BLaER1 (cell line): Measurements from ENCODE around the gene C6orf89.

Experiments used
- H3K27ac ChIP-seq: shearing (Covaris generic); formaldehyde crosslinking; 2 replicates; pipeline ENCODE4 v1.8.1; 2022
- H3K27me3 ChIP-seq: shearing (Covaris generic); formaldehyde crosslinking; 2 replicates; pipeline ENCODE4 v1.8.1; 2022
- H3K36me3 ChIP-seq: shearing (Covaris generic); formaldehyde crosslinking; 2 replicates; pipeline ENCODE4 v1.8.1; 2022
- H3K4me1 ChIP-seq: shearing (Covaris generic); formaldehyde crosslinking; 2 replicates; pipeline ENCODE4 v1.8.1; 2022
- H3K4me2 ChIP-seq: shearing (Covaris generic); formaldehyde crosslinking; 2 replicates; pipeline ENCODE4 v1.8.1; 2022
- H3K4me3 ChIP-seq: shearing (Covaris generic); formaldehyde crosslinking; 2 replicates; pipeline ENCODE4 v1.8.1; 2022
- H3K9ac ChIP-seq: shearing (Covaris generic); formaldehyde crosslinking; 2 replicates; pipeline ENCODE4 v1.8.1; 2022
- H3K9me3 ChIP-seq: shearing (Covaris generic); formaldehyde crosslinking; 2 replicates; pipeline ENCODE4 v1.8.1; 2022
- H4K20me1 ChIP-seq: shearing (Covaris generic); formaldehyde crosslinking; 2 replicates; pipeline ENCODE4 v1.8.1; 2022
- Cebpa-rat ChIP-seq: shearing (Covaris generic); IDR thresholded peaks from 2 replicates; pipeline ENCODE4 v1.8.1; 2022

C6orf89 gene

DNA sequence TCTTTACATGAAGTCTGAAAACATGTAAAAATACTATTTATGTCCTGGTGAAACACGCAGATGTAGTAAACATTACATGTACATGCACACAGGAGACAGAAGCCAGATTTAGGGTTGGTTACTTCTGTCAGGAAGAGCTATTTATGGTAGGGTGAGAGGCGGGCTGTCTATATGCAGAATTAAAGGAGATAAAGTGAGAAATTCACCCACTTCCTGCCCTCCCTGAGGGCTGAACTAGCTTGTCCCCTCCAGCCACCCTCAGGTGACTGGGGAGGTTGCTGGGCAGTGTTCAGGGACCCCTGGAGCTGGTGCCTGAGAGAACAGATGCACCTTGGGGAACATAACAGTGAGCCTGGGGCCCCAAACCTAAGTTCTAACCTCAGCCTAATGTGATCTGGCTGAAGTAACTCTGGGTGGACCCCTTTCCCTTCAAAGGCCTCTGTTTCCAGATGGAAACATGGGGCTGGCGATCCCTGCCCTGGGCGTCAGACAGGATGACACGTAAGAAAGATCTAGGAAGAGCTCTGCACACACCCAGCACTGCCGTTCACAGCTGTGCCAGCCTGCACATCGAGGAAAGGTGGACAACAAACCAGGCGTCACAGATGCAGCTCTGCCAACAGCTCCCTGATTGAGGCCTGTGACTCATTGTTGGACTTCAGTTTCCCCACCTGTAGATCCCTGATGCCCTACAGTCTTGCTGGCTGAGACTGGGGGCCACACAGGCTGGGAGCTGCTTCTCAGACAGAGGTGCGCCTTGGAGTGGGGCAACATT, 70.1 kb downstream of the C6orf89 start:
- peaks cover 66% of the 10 kb centered on the region for H3K4me1 ChIP-seq
- H3K27me3 ChIP-seq: no peaks in the 10 kb centered on the region
- H3K9me3 ChIP-seq: no peaks in the 10 kb centered on the region
- H3K4me3 ChIP-seq: peak overlapping the region; percentile 45; the same call in 1 of the 2 replicates
- no peaks in the 10 kb centered on the region for H3K36me3 ChIP-seq
- TF ChIP-seq Cebpa-rat: no peak
- peak overlapping the region; percentile 31; the same call in 1 of the 2 replicates for H3K27ac ChIP-seq
- peak overlapping the region; percentile 97 for H3K4me2 ChIP-seq
- no peak overlapping the region; the same call in 1 of the 2 replicates for H3K9ac ChIP-seq
- peaks cover 18% of the 10 kb centered on the region; the same call in 1 of the 2 replicates for H4K20me1 ChIP-seq

GRCh38 chr6:36956446-36956820, 70.7 kb downstream of the C6orf89 start:
- no peak overlapping the region for H3K9ac ChIP-seq
- H3K4me3 ChIP-seq: 0 out of 2 replicates have a peak overlapping the region, but pooled peaks have one; percentile 45
- no peaks in the 10 kb centered on the region for H3K9me3 ChIP-seq
- H3K4me2 ChIP-seq: peak overlapping the region; percentile 97
- no peak for TF ChIP-seq Cebpa-rat
- no peaks in the 10 kb centered on the region for H3K36me3 ChIP-seq
- H4K20me1 ChIP-seq: peaks cover 18% of the 10 kb centered on the region; the same call in 1 of the 2 replicates
- peaks cover 72% of the 10 kb centered on the region for H3K4me1 ChIP-seq
- H3K27ac ChIP-seq: peak overlapping the region; percentile 31; the same call in 1 of the 2 replicates
- H3K27me3 ChIP-seq: no peaks in the 10 kb centered on the region

DNA sequence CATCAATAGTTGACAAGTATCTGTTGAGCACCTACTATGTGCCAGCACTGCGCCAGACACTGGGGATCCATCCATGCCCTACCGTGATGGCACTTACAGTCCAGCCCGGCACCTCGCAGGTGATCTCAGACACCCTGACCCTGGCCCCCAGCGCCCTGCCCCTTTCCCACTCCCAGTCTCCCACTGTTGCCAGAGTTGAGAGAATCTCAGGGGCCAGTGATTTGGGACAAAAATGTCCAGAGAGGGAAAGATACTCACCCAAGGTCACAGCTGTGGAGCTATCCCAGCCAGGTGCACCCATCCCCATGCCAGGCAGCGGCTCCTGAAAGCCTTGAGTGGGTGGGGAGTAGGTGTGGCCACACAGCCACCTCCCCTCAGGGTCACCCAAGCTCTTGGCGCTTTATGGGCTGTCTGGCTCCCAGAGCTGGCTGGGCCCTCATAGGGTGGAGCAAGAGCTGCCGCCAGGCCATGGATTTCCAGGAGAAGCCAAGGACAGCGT, 72.1 kb downstream of the C6orf89 start:
- Histone ChIP-seq H3K27ac (no peak overlapping the region), H3K4me1 (peaks cover 82% of the 10 kb centered on the region), H3K27me3 (no peaks in the 10 kb centered on the region), H3K9me3 (no peaks in the 10 kb centered on the region), H4K20me1 (peaks cover 18% of the 10 kb centered on the region; the same call in 1 of the 2 replicates), H3K4me2 (no peak overlapping the region), H3K9ac (no peak overlapping the region), H3K4me3 (no peak overlapping the region), H3K36me3 (no peaks in the 10 kb centered on the region)
- no peak for TF ChIP-seq Cebpa-rat

GRCh38 chr6:36958775-36959554, 73.2 kb downstream of the C6orf89 start:
- Histone ChIP-seq H3K27ac (no peak overlapping the region), H4K20me1 (peaks cover 12% of the 10 kb centered on the region; the same call in 1 of the 2 replicates), H3K4me2 (no peak overlapping the region), H3K27me3 (no peaks in the 10 kb centered on the region), H3K4me1 (peaks cover 82% of the 10 kb centered on the region), H3K4me3 (no peak overlapping the region), H3K9me3 (no peaks in the 10 kb centered on the region), H3K36me3 (no peaks in the 10 kb centered on the region), H3K9ac (no peak overlapping the region)
- no peak for TF ChIP-seq Cebpa-rat

DNA sequence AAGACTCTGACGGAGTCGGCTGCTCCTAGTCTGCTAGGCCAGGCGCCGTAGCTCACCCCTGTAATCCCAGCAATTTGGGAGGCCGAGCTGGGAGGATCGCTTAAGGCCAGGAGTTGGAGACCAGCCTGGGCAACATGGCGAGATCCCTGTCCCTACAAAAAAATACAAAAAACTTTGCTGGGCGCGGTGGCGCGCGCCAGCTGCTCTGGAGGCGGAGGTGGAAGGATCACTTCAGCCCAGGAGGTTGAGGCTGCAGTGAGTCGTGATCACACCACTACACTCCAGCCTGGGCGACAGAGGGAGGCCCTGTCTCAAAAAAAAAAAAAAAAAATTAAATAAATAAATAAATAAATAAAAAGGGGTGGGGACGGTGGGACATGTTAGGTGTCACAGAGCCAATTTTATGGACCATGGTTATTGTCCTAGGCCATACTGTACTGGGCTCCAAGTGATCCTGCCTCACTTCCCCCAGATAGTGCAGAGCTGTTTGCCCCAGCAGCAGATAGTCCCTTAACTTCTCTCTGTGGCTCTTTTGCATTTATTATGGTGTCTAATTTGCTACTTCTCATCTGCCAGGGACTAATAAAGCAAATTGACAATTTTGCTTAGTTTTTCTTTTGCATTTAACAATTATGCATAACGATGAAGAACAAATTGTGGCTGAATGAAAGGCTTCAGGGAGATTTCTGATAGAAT, 74.0 kb downstream of the C6orf89 start:
- Histone ChIP-seq H3K9ac (no peak overlapping the region), H3K4me3 (no peak overlapping the region), H3K4me1 (peaks cover 82% of the 10 kb centered on the region), H3K27me3 (no peaks in the 10 kb centered on the region), H3K4me2 (no peak overlapping the region), H4K20me1 (peaks cover 6% of the 10 kb centered on the region; the same call in 1 of the 2 replicates), H3K36me3 (no peaks in the 10 kb centered on the region), H3K9me3 (no peaks in the 10 kb centered on the region), H3K27ac (no peak overlapping the region)
- no peak for TF ChIP-seq Cebpa-rat

GRCh38 chr6:36961441-36962435, 76.0 kb downstream of the C6orf89 start:
- no peaks in the 10 kb centered on the region for H3K27me3 ChIP-seq
- H3K4me2 ChIP-seq: peak overlapping the region; percentile 85
- no peaks in the 10 kb centered on the region for H3K9me3 ChIP-seq
- H3K4me1 ChIP-seq: peaks cover 69% of the 10 kb centered on the region
- no peak for TF ChIP-seq Cebpa-rat
- no peaks in the 10 kb centered on the region for H4K20me1 ChIP-seq
- peaks cover 9% of the 10 kb centered on the region for H3K36me3 ChIP-seq
- H3K4me3 ChIP-seq: no peak overlapping the region
- H3K9ac ChIP-seq: no peak overlapping the region
- no peak overlapping the region for H3K27ac ChIP-seq

- Histone ChIP-seq H4K20me1 (peaks cover 11% of the 10 kb centered on the region; the same call in 1 of the 2 replicates), H3K27ac (peak overlapping the region; percentile 65; the same call in 1 of the 2 replicates), H3K4me3 (no peak overlapping the region), H3K4me2 (peak overlapping the region; percentile 85), H3K9me3 (no peaks in the 10 kb centered on the region), H3K4me1 (peaks cover 58% of the 10 kb centered on the region), H3K36me3 (peaks cover 20% of the 10 kb centered on the region), H3K27me3 (no peaks in the 10 kb centered on the region), H3K9ac (no peak overlapping the region)
- peak; percentile 93 for TF ChIP-seq Cebpa-rat
Measured at GRCh38 chr6:36962874-36963273, 77.1 kb downstream of the C6orf89 start.

GRCh38 chr6:36963451-36964290, 77.9 kb downstream of the C6orf89 start:
- Histone ChIP-seq H3K9ac (peak overlapping the region; percentile 59; the same call in 1 of the 2 replicates), H4K20me1 (peaks cover 19% of the 10 kb centered on the region; the same call in 1 of the 2 replicates), H3K4me1 (peaks cover 55% of the 10 kb centered on the region), H3K9me3 (no peaks in the 10 kb centered on the region), H3K4me2 (peak overlapping the region; percentile 85), H3K27me3 (no peaks in the 10 kb centered on the region), H3K4me3 (no peak overlapping the region; the same call in 1 of the 2 replicates), H3K36me3 (peaks cover 28% of the 10 kb centered on the region), H3K27ac (peak overlapping the region; percentile 65)
- no peak for TF ChIP-seq Cebpa-rat
